GM23338 (cell line): ENCODE results near the gene ADRA2A. TPM values are rescaled to one million over a fixed set of nuclear protein-coding genes. Genes with fewer than 3 reads are reported as not detected.

Source experiments
- ATAC-seq: fragments of 200-7000 bp; cut with Tn5 transposase; 3 replicates; pipeline ENCODE4 v1.9.1; 2020
- DNase-seq: peaks from one replicate; pipeline ENCODE4 v3.0.0-alpha.2; 2015; ENCODE audit warnings: low spot score
- H2AFZ ChIP-seq: fragments of 200-600 bp; sonication (generic); 2 replicates; pipeline ENCODE4 v1.8.0; 2016; ENCODE audit warnings: antibody characterized with exemption, mild to moderate bottlenecking, moderate library complexity
- H3F3A ChIP-seq: fragments of 200-600 bp; sonication (generic); replicated peaks from 2 replicates; pipeline ENCODE4 v1.8.0; 2017; ENCODE audit warnings: antibody characterized with exemption, mixed run types, low read depth
- H3K27ac ChIP-seq: fragments of 200-600 bp; sonication (generic); 2 replicates; pipeline ENCODE4 v1.6.1; 2016; ENCODE audit warnings: low read depth
- H3K27me3 ChIP-seq: fragments of 200-600 bp; sonication (generic); 2 replicates; pipeline ENCODE4 v1.8.0; 2016; ENCODE audit warnings: mild to moderate bottlenecking, mixed run types, moderate library complexity; ENCODE audit not compliant: insufficient read depth
- H3K36me3 ChIP-seq: fragments of 200-600 bp; sonication (generic); 2 replicates; pipeline ENCODE4 v1.8.0; 2016; ENCODE audit warnings: mild to moderate bottlenecking; ENCODE audit not compliant: insufficient read depth
- H3K4me1 ChIP-seq: fragments of 200-600 bp; sonication (generic); 2 replicates; pipeline ENCODE4 v1.8.0; 2016; ENCODE audit warnings: mild to moderate bottlenecking, moderate library complexity; ENCODE audit not compliant: insufficient read depth
- H3K4me2 ChIP-seq: fragments of 200-600 bp; sonication (generic); 2 replicates; pipeline ENCODE4 v1.7.1; 2017; ENCODE audit warnings: mixed run types
- H3K4me3 ChIP-seq: fragments of 200-600 bp; sonication (generic); 2 replicates; pipeline ENCODE4 v1.6.1; 2016; ENCODE audit warnings: mixed run types
- H3K79me2 ChIP-seq: fragments of 200-600 bp; sonication (generic); replicated peaks from 2 replicates; pipeline ENCODE4 v1.8.0; 2017; ENCODE audit warnings: mild to moderate bottlenecking; ENCODE audit not compliant: insufficient read depth
- H3K9me2 ChIP-seq: fragments of 200-600 bp; sonication (generic); 2 replicates; pipeline ENCODE4 v1.8.0; 2017; ENCODE audit not compliant: insufficient read depth
- H4K20me1 ChIP-seq: fragments of 200-600 bp; sonication (generic); replicated peaks from 2 replicates; pipeline ENCODE4 v1.8.0; 2017; ENCODE audit warnings: mild to moderate bottlenecking; ENCODE audit not compliant: insufficient read depth
- H3K27ac Mint-ChIP-seq: 2 replicates; pipeline ENCODE4 v1.8.0; 2020; ENCODE audit warnings: inconsistent platforms, mild to moderate bottlenecking, moderate library complexity, mixed read lengths
- H3K27me3 Mint-ChIP-seq: 3 replicates; pipeline ENCODE4 v1.8.0; 2022; ENCODE audit warnings: low read depth, mild to moderate bottlenecking, moderate library complexity, mixed read lengths, inconsistent platforms; ENCODE audit not compliant: insufficient read depth, poor library complexity
- H3K36me3 Mint-ChIP-seq: 3 replicates; pipeline ENCODE4 v1.8.0; 2021; ENCODE audit warnings: low read depth, mild to moderate bottlenecking, inconsistent platforms, moderate library complexity, mixed read lengths
- H3K4me1 Mint-ChIP-seq: 3 replicates; pipeline ENCODE4 v1.8.0; 2020; ENCODE audit warnings: mild to moderate bottlenecking, inconsistent platforms, mixed read lengths
- H3K4me3 Mint-ChIP-seq: 3 replicates; pipeline ENCODE4 v1.8.0; 2021; ENCODE audit warnings: moderate library complexity, mild to moderate bottlenecking, inconsistent platforms, mixed read lengths
- H3K9me3 Mint-ChIP-seq: 3 replicates; pipeline ENCODE4 v1.8.0; 2020; ENCODE audit warnings: moderate library complexity, mild to moderate bottlenecking, inconsistent platforms, mixed read lengths
- CREB1 ChIP-seq: fragments of 250-450 bp; sonication (Bioruptor Pico); IDR thresholded peaks from 2 replicates; pipeline ENCODE4 v1.5.0; 2020; ENCODE audit warnings: low read depth, mild to moderate bottlenecking, moderate library complexity
- CTCF ChIP-seq, 2 experiments: fragments of 200-600 bp in 1 of 2; sonication (generic) in 1 of 2; conservative IDR thresholded peaks; 2 replicates each; pipeline versions ENCODE4 v1.5.1 to v1.6.1; 2016 to 2017; ENCODE audit warnings: antibody characterized with exemption in 2 of 2, low read depth in 2 of 2, mild to moderate bottlenecking in 2 of 2, moderate library complexity in 1 of 2
- ETS1 ChIP-seq: IDR thresholded peaks from 2 replicates; pipeline ENCODE4 v1.6.1; 2016; ENCODE audit warnings: antibody characterized with exemption
- EZH2 ChIP-seq: fragments of 200-600 bp; sonication (generic); IDR thresholded peaks from one replicate; pipeline ENCODE4 v1.8.0; 2017; ENCODE audit warnings: antibody characterized with exemption, mild to moderate bottlenecking, low read depth; ENCODE audit not compliant: unreplicated experiment
- EZH2phosphoT487 ChIP-seq: fragments of 200-600 bp; sonication (generic); IDR thresholded peaks from one replicate; pipeline ENCODE4 v1.8.1; 2018; ENCODE audit warnings: antibody characterized with exemption; ENCODE audit not compliant: unreplicated experiment
- JUNB ChIP-seq: IDR thresholded peaks from one replicate; pipeline ENCODE4 v1.6.1; 2016; ENCODE audit warnings: antibody characterized with exemption; ENCODE audit not compliant: unreplicated experiment
- NANOG ChIP-seq: IDR thresholded peaks from 2 replicates; pipeline ENCODE4 v1.6.1; 2016; ENCODE audit warnings: antibody characterized with exemption, borderline replicate concordance
- POLR2AphosphoS5 ChIP-seq: IDR thresholded peaks from 2 replicates; pipeline ENCODE4 v1.6.1; 2016; ENCODE audit warnings: antibody characterized with exemption, low read depth
- REST ChIP-seq: IDR thresholded peaks from one replicate; pipeline ENCODE4 v1.6.1; 2018; ENCODE audit warnings: antibody characterized with exemption; ENCODE audit not compliant: unreplicated experiment
- STAT1 ChIP-seq: IDR thresholded peaks from one replicate; pipeline ENCODE4 v1.6.1; 2016; ENCODE audit warnings: antibody characterized with exemption; ENCODE audit not compliant: unreplicated experiment
- ZNF114 ChIP-seq: fragments of 250-450 bp; sonication (Bioruptor Pico); IDR thresholded peaks from 2 replicates; pipeline ENCODE4 v1.5.0; 2020; ENCODE audit warnings: mild to moderate bottlenecking, moderate library complexity
- ZNF331 ChIP-seq: fragments of 250-450 bp; sonication (Bioruptor Pico); IDR thresholded peaks from 2 replicates; pipeline ENCODE4 v1.5.0; 2020; ENCODE audit warnings: low read depth, mild to moderate bottlenecking, moderate library complexity
- ZNF462 ChIP-seq: fragments of 250-450 bp; sonication (Bioruptor Pico); IDR thresholded peaks from 2 replicates; pipeline ENCODE4 v1.5.0; 2020; ENCODE audit warnings: mild to moderate bottlenecking, moderate library complexity
- polyA plus RNA-seq: library from polyadenylated mRNA; unstranded; fragments of >200 nt; fragmentation: Nextera tagmentation; extraction: Ambion mirVana; gene quantifications from 2 replicates; pipeline ENCODE4 v1.2.1, GENCODE V29; 2016
- total RNA-seq: library from RNA; depleted of rRNA; stranded (reverse); fragments of >200 nt; shearing (Covaris generic); gene quantifications from 2 replicates; pipeline ENCODE4 v1.2.3, GENCODE V29; 2014

Gene ADRA2A
- total and polyA plus RNA-seq, 2 experiments from 2014 or later = 0.60 to 2.5 TPM

GRCh38 chr10:111085690-111086353, 9.0 kb downstream of the ADRA2A start:
- Histone ChIP-seq H3K36me3 (no peaks in the 10 kb centered on the region), H2AFZ (no peak overlapping the region), H3K79me2 (no peaks in the 10 kb centered on the region), H3K27ac (no peak overlapping the region), H3K4me3 (no peak overlapping the region), H3K4me1 (no peaks in the 10 kb centered on the region), H3K9me2 (no peaks in the 10 kb centered on the region), H3K4me2 (no peak overlapping the region), H3K27me3 (peaks cover 2% of the 10 kb centered on the region; the same call in 1 of the 2 replicates), H4K20me1 (no peaks in the 10 kb centered on the region), H3F3A (no peaks in the 10 kb centered on the region)
- no peak overlapping the region for H3K4me3 Mint-ChIP-seq
- no peak for ATAC-seq
- no peak overlapping the region for H3K27ac Mint-ChIP-seq
- H3K36me3 Mint-ChIP-seq = no peaks in the 10 kb centered on the region
- peaks cover 15% of the 10 kb centered on the region for H3K27me3 Mint-ChIP-seq
- TF ChIP-seq EZH2 = no peak
- no peak for TF ChIP-seq POLR2AphosphoS5
- TF ChIP-seq NANOG = no peak
- TF ChIP-seq STAT1 = no peak
- no peak for TF ChIP-seq ZNF114
- no peak for TF ChIP-seq REST
- TF ChIP-seq JUNB = no peak
- TF ChIP-seq EZH2phosphoT487 = no peak
- TF ChIP-seq ETS1 = no peak
- no peak for TF ChIP-seq CREB1 (CRISPR knock-in tag)
- no peak for TF ChIP-seq ZNF462
- TF ChIP-seq ZNF331 (CRISPR knock-in tag) = no peak
- no peak for TF ChIP-seq CTCF (conservative IDR thresholded peaks at IDR 0.05; ENCODE audit: low read depth in 2 of 2)
- peaks cover 4% of the 10 kb centered on the region; the same call in 2 of the 3 replicates for H3K9me3 Mint-ChIP-seq
- peaks cover 12% of the 10 kb centered on the region for H3K4me1 Mint-ChIP-seq
- no peak for DNase-seq
